Caco-2 (cell line): ENCODE measurements around the gene TEKTIP1. TPM values are rescaled to one million over a fixed set of nuclear protein-coding genes. Genes with fewer than 3 reads are reported as not detected.
"Not testable (repeated sequence)": the region's sequence is repeated elsewhere in the genome, so short reads cannot be mapped to it uniquely, and the experiment has no call there.

Experiments
- BruUV-seq: library from RNA; stranded (reverse); fragments of 400-500 nt; replicated peaks from 2 replicates; lab custom pipeline; 2021; lab: Mats Ljungman, UMichigan
- CTCF ChIA-PET: fragments of 300-600 bp; sonication (Branson Sonifier 250); formaldehyde crosslinking; loops from one replicate; lab custom pipeline; 2022; ENCODE audit warnings: antibody characterized with exemption; lab: Charles Lee
- POLR2A ChIA-PET: fragments of 300-600 bp; sonication (Branson Sonifier 250); formaldehyde crosslinking; loops from one replicate; lab custom pipeline; 2022; ENCODE audit warnings: antibody characterized with exemption; lab: Charles Lee
- DNase-seq, 2 experiments: peaks; one replicate each; pipeline versions ENCODE4 v3.0.0 to v3.0.0-alpha.2; 2020 to 2022
- H3K27me3 ChIP-seq: replicated peaks from 2 replicates; pipeline ENCODE4 v1.6.0; 2011; ENCODE audit warnings: low read length; ENCODE audit not compliant: control insufficient read depth, insufficient read depth
- H3K36me3 ChIP-seq: 2 replicates; pipeline ENCODE4 v1.5.1; 2011; ENCODE audit warnings: low read length; ENCODE audit not compliant: control insufficient read depth, insufficient read depth
- H3K4me1 ChIP-seq: fragments of 250-450 bp; sonication (Bioruptor Pico); 2 replicates; pipeline ENCODE4 v1.5.1; 2020; ENCODE audit warnings: mild to moderate bottlenecking
- H3K4me3 ChIP-seq: 2 replicates; pipeline ENCODE4 v1.5.1; 2011; ENCODE audit warnings: low read depth, mild to moderate bottlenecking, control low read depth, low read length
- H3K9me3 ChIP-seq: fragments of 250-450 bp; sonication (Bioruptor Pico); 2 replicates; pipeline ENCODE4 v1.5.1; 2020; ENCODE audit warnings: mild to moderate bottlenecking, moderate library complexity
- H3K27ac Mint-ChIP-seq: one replicate; pipeline ENCODE4 v1.8.0; 2022; ENCODE audit warnings: mixed read lengths; ENCODE audit not compliant: unreplicated experiment
- H3K27me3 Mint-ChIP-seq: one replicate; pipeline ENCODE4 v1.8.0; 2022; ENCODE audit warnings: mixed read lengths; ENCODE audit not compliant: insufficient read depth, unreplicated experiment
- H3K36me3 Mint-ChIP-seq: one replicate; pipeline ENCODE4 v1.8.0; 2022; ENCODE audit warnings: mild to moderate bottlenecking, mixed read lengths; ENCODE audit not compliant: insufficient read depth, unreplicated experiment
- H3K4me1 Mint-ChIP-seq: one replicate; pipeline ENCODE4 v1.8.0; 2022; ENCODE audit warnings: low read depth, mixed read lengths; ENCODE audit not compliant: unreplicated experiment
- H3K4me3 Mint-ChIP-seq: one replicate; pipeline ENCODE4 v1.8.0; 2022; ENCODE audit warnings: mild to moderate bottlenecking, moderate library complexity, mixed read lengths; ENCODE audit not compliant: unreplicated experiment
- H3K9me3 Mint-ChIP-seq: one replicate; pipeline ENCODE4 v1.8.0; 2022; ENCODE audit warnings: mixed read lengths; ENCODE audit not compliant: unreplicated experiment
- CTCF ChIP-seq, 2 experiments: fragments of 200-600 bp in 1 of 2; IDR thresholded peaks; 1 replicate in 1 of 2; 2 replicates in 1 of 2; pipeline versions ENCODE4 v1.5.1 to v1.8.0; 2011 to 2022; ENCODE audit warnings: antibody characterized with exemption in 1 of 2, control low read depth in 1 of 2, inconsistent platforms in 1 of 2, low read depth in 1 of 2, low read length in 1 of 2, mild to moderate bottlenecking in 1 of 2, moderate library complexity in 1 of 2; ENCODE audit not compliant: insufficient read depth in 1 of 2, severe bottlenecking in 1 of 2, unreplicated experiment in 1 of 2
- intact Hi-C: fragments of 100-400 bp; cut with micrococcal nuclease; formaldehyde crosslinking; loops from one replicate; pipeline ENCODE4 v1.10.0; 2022; ENCODE audit not compliant: unreplicated experiment
- total RNA-seq: library from RNA; stranded (reverse); gene quantifications from 2 replicates; pipeline ENCODE4 v1.2.3, GENCODE V29; 2022

TEKTIP1 gene
- total RNA-seq, 1 experiment from 2014 or later = 1.5 TPM

DNA sequence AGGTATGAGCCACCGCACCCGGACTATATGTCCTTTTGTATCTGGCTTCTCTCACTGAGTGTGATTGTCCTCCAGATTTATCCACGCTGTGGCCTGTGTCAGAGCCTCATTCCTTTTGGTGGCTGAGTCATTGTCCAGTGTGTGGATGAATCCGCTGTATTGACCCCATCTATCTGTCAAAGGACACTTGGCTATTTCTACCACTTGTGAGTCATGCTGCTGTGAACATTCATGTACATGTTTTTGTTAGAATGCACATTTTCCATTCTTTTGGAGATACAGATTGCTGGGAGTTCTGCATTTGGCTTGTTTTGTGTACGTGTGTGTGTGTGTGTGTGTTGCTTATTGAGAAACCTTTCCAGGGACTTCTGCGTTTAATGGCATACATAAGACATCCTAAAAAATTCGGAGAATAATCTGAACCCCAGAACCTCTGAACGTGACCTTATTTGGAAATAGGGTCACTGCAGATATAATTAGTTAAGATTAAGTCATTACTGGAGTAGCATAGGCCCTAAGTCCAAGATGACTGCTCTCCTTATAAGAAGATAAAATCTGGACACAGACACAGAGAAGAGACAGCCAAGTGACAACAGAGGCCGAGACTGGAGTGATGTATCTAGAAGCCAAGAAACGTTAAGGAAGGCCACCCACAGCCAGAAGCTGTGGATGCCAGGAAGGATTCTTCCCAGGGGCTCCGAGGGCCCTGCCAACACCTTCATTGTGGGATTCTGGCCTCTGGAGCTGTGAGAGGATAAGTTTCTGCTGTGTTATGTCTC, 41.4 kb downstream of the TEKTIP1 start:
- peaks cover 3% of the 10 kb centered on the region for H3K27me3 Mint-ChIP-seq
- TF ChIP-seq CTCF (IDR thresholded peaks at IDR 0.05; ENCODE audit: insufficient read depth in 1 of 2, low read depth in 1 of 2, low read length in 1 of 2, severe bottlenecking in 1 of 2, unreplicated experiment in 1 of 2) = no peak
- POLR2A ChIA-PET = no interaction called here
- no peak for DNase-seq
- no peaks in the 10 kb centered on the region for H3K27me3 ChIP-seq
- no peaks in the 10 kb centered on the region for H3K36me3 Mint-ChIP-seq
- H3K4me1 ChIP-seq = no peaks in the 10 kb centered on the region
- H3K36me3 ChIP-seq = no peaks in the 10 kb centered on the region
- H3K9me3 ChIP-seq = no peaks in the 10 kb centered on the region
- no peak overlapping the region for H3K27ac Mint-ChIP-seq
- no TSS peak for BruUV-seq
- intact Hi-C loops = no loop called here
- CTCF ChIA-PET = no interaction called here
- no peak overlapping the region for H3K4me3 Mint-ChIP-seq
- H3K4me1 Mint-ChIP-seq = no peaks in the 10 kb centered on the region
- H3K9me3 Mint-ChIP-seq = no peaks in the 10 kb centered on the region
- H3K4me3 ChIP-seq = no peak overlapping the region

DNA sequence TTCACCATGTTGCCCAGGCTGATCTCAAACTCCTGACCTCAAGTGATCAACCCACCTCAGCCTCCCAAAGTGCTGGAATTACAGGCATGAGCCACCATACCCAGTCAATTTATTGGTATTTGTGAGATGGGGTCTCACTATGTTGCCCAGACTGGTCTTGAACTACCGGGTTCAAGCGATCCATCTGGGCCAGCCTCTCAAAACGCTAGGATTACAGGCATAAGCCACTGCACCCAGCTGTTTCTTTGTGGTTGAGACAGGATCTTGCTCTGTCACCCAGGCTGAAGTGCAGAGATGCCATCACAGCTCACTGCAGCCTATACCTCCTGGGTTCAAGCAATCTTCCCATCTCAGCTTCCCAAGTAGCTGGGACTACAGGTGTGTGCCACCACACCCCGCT, 42.8 kb downstream of the TEKTIP1 start:
- H3K27me3 Mint-ChIP-seq, CTCF ChIA-PET, H3K4me1 Mint-ChIP-seq, DNase-seq, H3K9me3 ChIP-seq, intact Hi-C loops, H3K4me1 ChIP-seq, BruUV-seq, H3K4me3 ChIP-seq, H3K36me3 ChIP-seq, H3K9me3 Mint-ChIP-seq, POLR2A ChIA-PET, H3K4me3 Mint-ChIP-seq, H3K27ac Mint-ChIP-seq, H3K27me3 ChIP-seq, H3K36me3 Mint-ChIP-seq: not testable (repeated sequence)

GRCh38 chr19:3584036-3584802, 45.2 kb downstream of the TEKTIP1 start:
- H3K9me3 Mint-ChIP-seq, H3K27ac Mint-ChIP-seq, H3K36me3 Mint-ChIP-seq, H3K4me1 ChIP-seq, H3K27me3 ChIP-seq, BruUV-seq, H3K9me3 ChIP-seq, H3K4me1 Mint-ChIP-seq, H3K27me3 Mint-ChIP-seq, POLR2A ChIA-PET, H3K4me3 Mint-ChIP-seq, H3K36me3 ChIP-seq, H3K4me3 ChIP-seq, DNase-seq, intact Hi-C loops: not testable (repeated sequence)
- CTCF ChIA-PET = interaction anchor here (0.6 kb wide), 1 partner anchor 146 kb away, joined by 6 read pairs; no protein-coding TSS in a partner anchor
